ENCODE results near the gene SLC25A44. TPM values are rescaled to one million over a fixed set of nuclear protein-coding genes. Genes with fewer than 3 reads are reported as not detected.

SLC25A44 gene
- 10 to 100 TPM; 27.7 to 36.3 TPM for total RNA-seq

GRCh38 chr1:156193488-156194299 lies at the start of gene SLC25A44:
TSS of gene SLC25A44 (plus strand) at chr1:156194104. CDS start at chr1:156199848, 5,744 bp downstream.
- Mint-ChIP-seq H3K4me1 (peaks cover 59% of the 10 kb centered on the region), H3K4me3 (peak within 1 kb of the TSS; percentile 85)
- CTCF ChIA-PET = interaction anchor here (0.6 to 2.9 kb wide), 9 partner anchors 10 to 751 kb away, joined by 3 to 32 read pairs (median 4); partner anchors contain the start of gene PMF1

GRCh38 chr1:156144742-156145141 lies 49.2 kb upstream of the SLC25A44 start:
- peaks cover 29% of the 10 kb centered on the region for H3K4me1 Mint-ChIP-seq
- no peak overlapping the region for H3K4me3 Mint-ChIP-seq
- no peaks in the 10 kb centered on the region for H3K36me3 Mint-ChIP-seq (ENCODE audit: low read depth)
- ChIA-PET POLR2A (interaction anchor here (1.1 to 4.7 kb wide), 2 partner anchors 68 to 138 kb away, joined by 5 to 28 read pairs; partner anchors contain the start of genes PMF1 and SMG5), CTCF (interaction anchor here (0.9 to 11.5 kb wide), 5 partner anchors 53 to 174 kb away, joined by 3 to 179 read pairs (median 6); no protein-coding TSS in a partner anchor)
- no peaks in the 10 kb centered on the region for H3K27me3 Mint-ChIP-seq
- H3K27ac Mint-ChIP-seq = no peak overlapping the region
- H3K9me3 Mint-ChIP-seq = no peaks in the 10 kb centered on the region
- DNase-seq = no peak

More at GRCh38 chr1:156193488-156194299, at the start of gene SLC25A44:
- POLR2A ChIA-PET = interaction anchor here (0.6 to 9.3 kb wide), 23 partner anchors 8 to 336 kb away, joined by 3 to 156 read pairs (median 4); partner anchors contain the start of genes CCT3, GON4L, PMF1 and SEMA4A
- Mint-ChIP-seq H3K27ac (peak within 1 kb of the TSS; percentile 73), H3K36me3 (ENCODE audit: low read depth) (peaks cover 30% of the 10 kb centered on the region), H3K9me3 (no peaks in the 10 kb centered on the region), H3K27me3 (no peaks in the 10 kb centered on the region)
- peak; percentile 98 for DNase-seq

- ChIA-PET POLR2A (interaction anchor here (0.7 to 4.7 kb wide), 7 partner anchors 11 to 173 kb away, joined by 3 to 43 read pairs (median 5); partner anchors contain the start of genes PMF1 and SMG5), CTCF (interaction anchor here (0.6 to 11.5 kb wide), 17 partner anchors 10 to 173 kb away, joined by 3 to 179 read pairs (median 5); partner anchors contain the start of genes PMF1 and SLC25A44)
- H3K27ac Mint-ChIP-seq = peak overlapping the region; percentile 68
- H3K36me3 Mint-ChIP-seq (ENCODE audit: low read depth) = no peaks in the 10 kb centered on the region
- H3K27me3 Mint-ChIP-seq = no peaks in the 10 kb centered on the region
- DNase-seq = no peak
- H3K4me1 Mint-ChIP-seq = peaks cover 29% of the 10 kb centered on the region
- no peaks in the 10 kb centered on the region for H3K9me3 Mint-ChIP-seq
- no peak overlapping the region for H3K4me3 Mint-ChIP-seq
Observed at GRCh38 chr1:156145650-156146019, 48.3 kb upstream of the SLC25A44 start.

GRCh38 chr1:156146020-156146768 lies 47.7 kb upstream of the SLC25A44 start:
- H3K9me3 Mint-ChIP-seq = no peaks in the 10 kb centered on the region
- peak overlapping the region; percentile 68 for H3K27ac Mint-ChIP-seq
- peak overlapping the region; percentile 23 for H3K4me3 Mint-ChIP-seq
- no peaks in the 10 kb centered on the region for H3K36me3 Mint-ChIP-seq (ENCODE audit: low read depth)
- ChIA-PET CTCF (interaction anchor here (0.6 to 11.5 kb wide), 17 partner anchors 9 to 173 kb away, joined by 3 to 179 read pairs (median 5); partner anchors contain the start of genes PMF1 and SLC25A44), POLR2A (interaction anchor here (0.7 to 4.7 kb wide), 9 partner anchors 12 to 173 kb away, joined by 3 to 43 read pairs (median 6); partner anchors contain the start of genes PMF1, SLC25A44 and SMG5)
- peak; percentile 54 for DNase-seq
- no peaks in the 10 kb centered on the region for H3K27me3 Mint-ChIP-seq
- peaks cover 29% of the 10 kb centered on the region for H3K4me1 Mint-ChIP-seq

- H3K9me3 Mint-ChIP-seq = no peaks in the 10 kb centered on the region
- peak overlapping the region; percentile 23 for H3K4me3 Mint-ChIP-seq
- POLR2A ChIA-PET = interaction anchor here (1.3 to 4.7 kb wide), 7 partner anchors 13 to 135 kb away, joined by 4 to 43 read pairs (median 8); partner anchors contain the start of genes PMF1, SLC25A44 and SMG5
- CTCF ChIA-PET = interaction anchor here (1.2 to 11.5 kb wide), 7 partner anchors 9 to 172 kb away, joined by 4 to 179 read pairs (median 6); no protein-coding TSS in a partner anchor
- peak overlapping the region; percentile 68 for H3K27ac Mint-ChIP-seq
- H3K36me3 Mint-ChIP-seq (ENCODE audit: low read depth) = no peaks in the 10 kb centered on the region
- peaks cover 29% of the 10 kb centered on the region for H3K4me1 Mint-ChIP-seq
- no peak for DNase-seq
- no peaks in the 10 kb centered on the region for H3K27me3 Mint-ChIP-seq
Observed at GRCh38 chr1:156146769-156147405, 47.0 kb upstream of the SLC25A44 start.

GRCh38 chr1:156148216-156148615 lies 45.7 kb upstream of the SLC25A44 start:
- POLR2A ChIA-PET = interaction anchor here (1.0 to 4.7 kb wide), 7 partner anchors 13 to 77 kb away, joined by 3 to 43 read pairs (median 8); partner anchors contain the start of genes PMF1 and SLC25A44
- Mint-ChIP-seq H3K36me3 (ENCODE audit: low read depth) (no peaks in the 10 kb centered on the region), H3K9me3 (no peaks in the 10 kb centered on the region), H3K4me3 (no peak overlapping the region), H3K27ac (peak overlapping the region; percentile 73), H3K27me3 (no peaks in the 10 kb centered on the region), H3K4me1 (peaks cover 39% of the 10 kb centered on the region)
- CTCF ChIA-PET = interaction anchor here (0.6 to 11.5 kb wide), 10 partner anchors 12 to 452 kb away, joined by 3 to 179 read pairs (median 4); partner anchors contain the start of gene PMF1
- DNase-seq = no peak

GRCh38 chr1:156149374-156150332 lies 44.3 kb upstream of the SLC25A44 start:
- Mint-ChIP-seq H3K4me3 (no peak overlapping the region), H3K36me3 (ENCODE audit: low read depth) (no peaks in the 10 kb centered on the region), H3K4me1 (peaks cover 49% of the 10 kb centered on the region), H3K27me3 (no peaks in the 10 kb centered on the region), H3K9me3 (no peaks in the 10 kb centered on the region), H3K27ac (no peak overlapping the region)
- ChIA-PET CTCF (interaction anchor here (1.1 to 11.5 kb wide), 4 partner anchors 48 to 169 kb away, joined by 3 to 179 read pairs (median 14); no protein-coding TSS in a partner anchor), POLR2A (interaction anchor here (0.6 to 4.7 kb wide), 7 partner anchors 16 to 143 kb away, joined by 3 to 28 read pairs (median 5); partner anchors contain the start of genes PMF1 and TMEM79)
- no peak for DNase-seq

- Mint-ChIP-seq H3K36me3 (ENCODE audit: low read depth) (no peaks in the 10 kb centered on the region), H3K27ac (no peak overlapping the region)
- POLR2A ChIA-PET = interaction anchor here (0.7 to 1.8 kb wide), 6 partner anchors 43 to 144 kb away, joined by 3 to 6 read pairs (median 4); partner anchors contain the start of genes PMF1, SLC25A44 and TMEM79
Observed at GRCh38 chr1:156150333-156151011, 43.4 kb upstream of the SLC25A44 start.

GRCh38 chr1:156151093-156151688 lies 42.7 kb upstream of the SLC25A44 start:
- no peak for DNase-seq
- H3K36me3 Mint-ChIP-seq (ENCODE audit: low read depth) = no peaks in the 10 kb centered on the region
- H3K27ac Mint-ChIP-seq = no peak overlapping the region
- peaks cover 54% of the 10 kb centered on the region for H3K4me1 Mint-ChIP-seq
- ChIA-PET POLR2A (interaction anchor here (1.1 to 2.0 kb wide), 5 partner anchors 42 to 74 kb away, joined by 4 to 7 read pairs (median 5); partner anchors contain the start of genes PMF1 and SLC25A44), CTCF (interaction anchor here (0.6 to 11.5 kb wide), 4 partner anchors 46 to 73 kb away, joined by 3 to 179 read pairs (median 4); no protein-coding TSS in a partner anchor)
- no peaks in the 10 kb centered on the region for H3K27me3 Mint-ChIP-seq
- H3K9me3 Mint-ChIP-seq = no peaks in the 10 kb centered on the region
- H3K4me3 Mint-ChIP-seq = no peak overlapping the region

More at GRCh38 chr1:156150333-156151011, 43.4 kb upstream of the SLC25A44 start:
- H3K9me3 Mint-ChIP-seq = no peaks in the 10 kb centered on the region
- no peaks in the 10 kb centered on the region for H3K27me3 Mint-ChIP-seq
- H3K4me3 Mint-ChIP-seq = no peak overlapping the region
- H3K4me1 Mint-ChIP-seq = peaks cover 55% of the 10 kb centered on the region
- DNase-seq = no peak
- CTCF ChIA-PET = interaction anchor here (1.1 to 11.5 kb wide), 3 partner anchors 47 to 74 kb away, joined by 3 to 179 read pairs (median 3); no protein-coding TSS in a partner anchor

- H3K27ac Mint-ChIP-seq = no peak overlapping the region
- H3K4me1 Mint-ChIP-seq = peaks cover 58% of the 10 kb centered on the region
- H3K36me3 Mint-ChIP-seq (ENCODE audit: low read depth) = no peaks in the 10 kb centered on the region
- ChIA-PET CTCF (interaction anchor here (1.1 kb wide), 1 partner anchor 72 kb away, joined by 3 read pairs; no protein-coding TSS in a partner anchor), POLR2A (interaction anchor here (2.0 kb wide), 1 partner anchor 61 kb away, joined by 7 read pairs; the partner anchor contains the start of gene PMF1)
- DNase-seq = no peak
- H3K4me3 Mint-ChIP-seq = no peak overlapping the region
- no peaks in the 10 kb centered on the region for H3K9me3 Mint-ChIP-seq
- no peaks in the 10 kb centered on the region for H3K27me3 Mint-ChIP-seq
Observed at GRCh38 chr1:156152628-156153027, 41.3 kb upstream of the SLC25A44 start.
